ENCODE data around the gene PIAS1.
"Not testable (repeated sequence)": the region's sequence is repeated elsewhere in the genome, so short reads cannot be mapped to it uniquely, and the experiment has no call there.

Gene PIAS1

GRCh38 chr15:68129072-68129471 is 75.0 kb downstream of the PIAS1 start:
- no peak for DNase-seq

- DNase-seq = no peak
Observed at GRCh38 chr15:68130851-68131250, 76.7 kb downstream of the PIAS1 start.

- DNase-seq = no peak
Observed at GRCh38 chr15:68137096-68137495, 83.0 kb downstream of the PIAS1 start.

- no peak for DNase-seq
Observed at GRCh38 chr15:68143129-68143528, 89.0 kb downstream of the PIAS1 start.

- DNase-seq = no peak
Observed at GRCh38 chr15:68143785-68144184, 89.7 kb downstream of the PIAS1 start.

- no peak for DNase-seq
Observed at GRCh38 chr15:68145706-68146105, 91.6 kb downstream of the PIAS1 start.

GRCh38 chr15:68148039-68148438 is 93.9 kb downstream of the PIAS1 start:
- no peak for DNase-seq

GRCh38 chr15:68149059-68149458 is 94.9 kb downstream of the PIAS1 start:
- DNase-seq = no peak

- no peak for DNase-seq
Observed at GRCh38 chr15:68150187-68150586, 96.1 kb downstream of the PIAS1 start.

GRCh38 chr15:68151277-68151676 is 97.2 kb downstream of the PIAS1 start:
- no peak for DNase-seq

GRCh38 chr15:68152342-68152741 is 98.2 kb downstream of the PIAS1 start:
- no peak for DNase-seq

GRCh38 chr15:68154923-68155559 is 100.9 kb downstream of the PIAS1 start:
- no peak for DNase-seq

GRCh38 chr15:68157074-68157473 is 103.0 kb downstream of the PIAS1 start:
- DNase-seq = no peak

GRCh38 chr15:68158046-68158628 is 104.0 kb downstream of the PIAS1 start:
- DNase-seq = no peak

- no peak for DNase-seq
Observed at GRCh38 chr15:68163191-68163590, 109.1 kb downstream of the PIAS1 start.

- no peak for DNase-seq
Observed at GRCh38 chr15:68166847-68167246, 112.7 kb downstream of the PIAS1 start.

- not testable (repeated sequence) for DNase-seq
Observed at GRCh38 chr15:68172037-68172436, 117.9 kb downstream of the PIAS1 start.

GRCh38 chr15:68173119-68173518 is 119.0 kb downstream of the PIAS1 start:
- DNase-seq = no peak

- no peak for DNase-seq
Observed at GRCh38 chr15:68175526-68175925, 121.4 kb downstream of the PIAS1 start.

GRCh38 chr15:68176601-68177000 is 122.5 kb downstream of the PIAS1 start:
- DNase-seq = no peak

- no peak for DNase-seq
Observed at GRCh38 chr15:68177742-68178141, 123.6 kb downstream of the PIAS1 start.

GRCh38 chr15:68183616-68184315 is 129.7 kb downstream of the PIAS1 start:
- DNase-seq = no peak

- no peak for DNase-seq
Observed at GRCh38 chr15:68184616-68185480, 130.7 kb downstream of the PIAS1 start.
